ENCODE data around the gene PNP. TPM values are rescaled to one million over a fixed set of nuclear protein-coding genes. Genes with fewer than 3 reads are reported as not detected.

Gene PNP
- total RNA-seq, 2 donors from 2014 or later = 17.1 to 34.1 TPM

GRCh38 chr14:20516921-20517320 is 47.7 kb downstream of the PNP start:
- no peak for DNase-seq (ENCODE audit: low spot score)
- intact Hi-C loops (cut with DNase I) = no loop called here

DNA sequence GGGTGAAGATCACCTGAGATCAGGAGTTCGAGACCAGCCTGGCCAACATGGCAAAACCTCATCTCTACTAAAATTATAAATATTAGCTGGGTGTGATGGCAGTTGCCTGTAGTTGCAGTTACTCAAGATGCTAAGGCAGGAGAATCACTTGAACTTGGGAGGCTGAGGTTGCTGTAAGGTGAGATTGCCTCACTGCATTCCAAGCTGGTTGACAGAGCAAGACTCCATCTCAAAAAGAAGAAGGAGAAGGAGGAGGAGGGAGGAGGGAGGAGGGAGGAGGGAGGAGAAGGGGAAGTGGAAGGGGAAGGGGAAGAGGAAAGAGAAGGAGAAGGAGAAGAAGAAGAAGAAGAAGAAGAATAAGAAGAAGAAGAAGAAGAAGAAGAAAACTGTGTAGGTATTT is 53.1 kb downstream of the PNP start:
- intact Hi-C loops (cut with DNase I) = no loop called here
- no peak for DNase-seq (ENCODE audit: low spot score)

DNA sequence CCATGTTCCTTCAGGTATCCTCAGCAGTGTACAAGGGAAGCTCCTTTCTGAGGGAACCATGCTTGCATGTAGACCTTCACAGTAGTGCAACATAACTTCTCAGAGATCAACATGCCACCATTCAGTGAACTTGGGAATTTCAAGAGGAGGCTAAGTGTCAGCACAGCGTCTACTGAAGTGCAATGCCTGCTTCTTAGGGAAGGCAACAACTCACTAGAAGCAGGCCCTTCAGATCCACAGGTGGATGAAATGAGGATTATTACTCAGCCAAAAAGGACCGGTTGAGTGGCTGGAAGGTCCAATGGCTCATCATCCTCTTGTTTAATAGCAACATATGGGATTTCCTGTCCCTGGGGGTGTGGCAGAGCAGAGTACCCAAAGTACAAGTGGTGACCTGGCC is 54.8 kb downstream of the PNP start:
- intact Hi-C loops (cut with DNase I) = no loop called here
- no peak for DNase-seq (ENCODE audit: low spot score)

Other genes with a start within 250 kb of the PNP start
- gene OR11H6, start 245.7 kb upstream of the PNP start, total RNA-seq = not detected
- gene OR11H7, start 240.4 kb upstream of the PNP start, total RNA-seq = not detected
- not detected for gene OR11H4, start 230.1 kb upstream of the PNP start, total RNA-seq
- gene TTC5, start 163.5 kb upstream of the PNP start, total RNA-seq = 10 to 100 TPM; 12.4 to 15.0 TPM
- 10 to 100 TPM; 28.9 to 31.1 TPM for gene CCNB1IP1, start 136.1 kb upstream of the PNP start, total RNA-seq
- 10 to 100 TPM; 11.9 to 15.5 TPM for gene PARP2, start 125.8 kb upstream of the PNP start, total RNA-seq
- gene TEP1, start 55.9 kb upstream of the PNP start, total RNA-seq = 10 to 100 TPM; 36.1 to 38.7 TPM
- 1 to 10 TPM in 1 of 2 donors, under 1 TPM in 1; 0.52 to 1.2 TPM for gene KLHL33, start 33.2 kb upstream of the PNP start, total RNA-seq
- gene OSGEP, start 14.6 kb upstream of the PNP start, total RNA-seq = 10 to 100 TPM; 24.4 to 28.7 TPM
- 10 to 100 TPM; 74.3 to 96.2 TPM for gene APEX1, start 14.2 kb upstream of the PNP start, total RNA-seq
- gene PIP4P1, start 8.0 kb upstream of the PNP start, total RNA-seq = 10 to 100 TPM; 25.3 to 27.5 TPM
- under 1 TPM in 1 of 2 donors, not detected in 1; 0.62 TPM for gene RNASE10, start 36.1 kb downstream of the PNP start, total RNA-seq
- not detected for gene RNASE9, start 91.6 kb downstream of the PNP start, total RNA-seq
- not detected for gene RNASE11, start 118.6 kb downstream of the PNP start, total RNA-seq
- not detected for gene RNASE12, start 122.0 kb downstream of the PNP start, total RNA-seq
- gene OR6S1, start 172.3 kb downstream of the PNP start, total RNA-seq = not detected
- 10 to 100 TPM; 42.3 to 44.3 TPM for gene RNASE4, start 215.2 kb downstream of the PNP start, total RNA-seq
- 10 to 100 TPM; 11.5 to 18.0 TPM for gene ANG, start 219.4 kb downstream of the PNP start, total RNA-seq

Data from posterior vena cava (tissue), 2 donors.